GM19023 (cell line): ENCODE measurements around the gene ABHD6.
"Not testable (repeated sequence)": the region's sequence is repeated elsewhere in the genome, so short reads cannot be mapped to it uniquely, and the experiment has no call there.

Experiments used
- ATAC-seq: cut with Tn5 transposase; IDR thresholded peaks from one replicate; pipeline ENCODE4 v1.9.1; 2021; ENCODE audit warnings: mild to moderate bottlenecking, moderate library complexity; ENCODE audit not compliant: unreplicated experiment

The ABHD6 gene

DNA sequence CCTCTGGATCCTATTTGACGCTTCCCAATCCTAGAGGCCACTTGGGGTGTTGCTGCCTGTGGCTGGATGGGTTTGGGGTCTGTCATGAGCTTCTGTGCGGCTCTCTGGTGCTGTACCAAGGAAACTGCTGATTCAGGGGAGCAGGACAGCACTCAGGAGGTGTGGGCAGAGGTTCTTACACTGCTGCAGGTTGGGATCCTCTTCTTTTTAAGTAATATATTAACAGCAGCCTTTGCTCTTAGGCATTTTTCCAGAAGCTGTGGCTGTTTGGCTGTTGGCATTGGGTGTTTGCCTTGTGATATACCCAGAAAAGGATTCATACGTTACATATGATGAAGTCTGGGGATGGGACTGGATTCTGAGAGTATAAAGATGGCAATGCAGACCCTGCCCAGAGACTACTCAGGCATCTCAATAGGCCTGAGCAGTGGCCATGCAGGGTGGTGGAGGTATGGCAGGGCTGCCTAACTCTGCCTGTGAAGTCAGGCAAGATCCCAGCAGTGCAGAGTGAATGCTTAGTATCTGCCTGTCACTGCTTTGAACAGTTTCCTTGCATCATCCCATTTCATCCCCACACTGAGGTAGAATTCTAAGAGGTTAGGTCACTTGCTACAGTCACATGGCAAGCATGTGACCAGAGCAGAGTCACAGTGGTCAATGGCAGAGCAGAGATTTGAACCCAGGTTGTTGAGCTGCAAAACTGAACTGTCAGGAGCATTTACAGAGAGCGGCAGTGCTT is 3.9 kb downstream of the ABHD6 start:
- no peak for ATAC-seq

DNA sequence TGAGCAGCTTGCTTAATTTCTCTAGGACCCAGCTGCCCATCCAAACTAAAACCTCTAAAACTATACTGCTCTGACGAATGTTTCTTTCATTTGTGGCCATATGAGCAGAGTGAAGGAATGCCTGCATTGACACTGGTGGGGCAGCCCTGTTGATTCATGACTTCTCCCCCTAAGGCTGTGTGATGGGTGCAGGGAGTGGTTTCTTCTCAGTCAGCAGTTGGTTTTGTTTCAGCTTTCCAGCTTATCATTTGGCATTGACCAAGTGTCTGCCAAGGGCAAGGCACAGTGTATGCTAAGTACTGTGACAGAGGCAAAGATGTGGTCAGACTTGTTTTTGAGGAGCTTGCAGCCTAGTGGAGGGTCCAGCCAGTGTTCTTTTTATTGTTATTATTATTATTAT is 4.7 kb downstream of the ABHD6 start:
- no peak for ATAC-seq

DNA sequence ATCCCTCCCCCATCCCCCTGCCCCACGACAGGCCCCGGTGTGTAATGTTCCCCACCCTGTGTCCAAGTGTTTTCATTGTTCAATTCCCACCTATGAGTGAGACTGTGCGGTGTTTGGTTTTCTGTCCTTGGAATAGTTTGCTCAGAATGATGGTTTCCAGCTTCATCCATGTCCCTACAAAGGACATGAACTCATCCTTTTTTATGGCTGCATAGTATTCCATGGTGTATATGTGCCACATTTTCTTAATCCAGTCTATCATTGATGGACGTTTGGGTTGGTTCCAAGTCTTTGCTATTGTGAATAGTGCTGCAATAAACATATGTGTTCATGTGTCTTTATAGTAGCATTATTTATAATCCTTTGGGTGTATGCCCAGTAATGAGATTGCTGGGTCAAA is 5.3 kb downstream of the ABHD6 start:
- not testable (repeated sequence) for ATAC-seq

DNA sequence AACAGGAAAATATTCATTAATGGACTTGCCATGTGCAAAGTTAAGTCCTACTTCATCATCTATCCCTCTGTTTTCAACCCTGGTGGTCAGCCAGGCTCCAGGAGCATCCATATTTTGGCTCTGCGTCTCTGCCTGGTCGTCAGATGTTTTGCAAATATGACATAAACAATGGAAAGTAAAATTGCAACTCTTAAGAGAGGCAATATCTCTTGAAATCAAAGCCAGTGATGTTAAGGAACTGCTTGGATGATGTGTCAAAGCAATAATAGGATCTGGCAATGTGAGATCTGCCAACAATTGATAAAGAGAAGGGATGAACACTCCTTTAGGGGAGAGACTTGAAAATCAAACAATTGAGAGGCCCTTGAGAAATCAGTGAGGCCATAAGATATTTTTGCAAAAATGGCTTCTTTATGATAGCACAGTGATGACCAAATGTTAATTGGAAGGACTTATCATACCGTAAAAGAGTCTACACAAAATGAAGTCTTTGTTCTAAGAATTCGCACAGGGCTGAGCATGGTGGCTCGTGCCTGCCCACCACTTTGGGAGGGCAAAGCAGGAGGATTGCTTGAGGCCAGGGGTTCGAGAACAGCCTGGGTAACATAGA is 6.5 kb downstream of the ABHD6 start:
- no peak for ATAC-seq

DNA sequence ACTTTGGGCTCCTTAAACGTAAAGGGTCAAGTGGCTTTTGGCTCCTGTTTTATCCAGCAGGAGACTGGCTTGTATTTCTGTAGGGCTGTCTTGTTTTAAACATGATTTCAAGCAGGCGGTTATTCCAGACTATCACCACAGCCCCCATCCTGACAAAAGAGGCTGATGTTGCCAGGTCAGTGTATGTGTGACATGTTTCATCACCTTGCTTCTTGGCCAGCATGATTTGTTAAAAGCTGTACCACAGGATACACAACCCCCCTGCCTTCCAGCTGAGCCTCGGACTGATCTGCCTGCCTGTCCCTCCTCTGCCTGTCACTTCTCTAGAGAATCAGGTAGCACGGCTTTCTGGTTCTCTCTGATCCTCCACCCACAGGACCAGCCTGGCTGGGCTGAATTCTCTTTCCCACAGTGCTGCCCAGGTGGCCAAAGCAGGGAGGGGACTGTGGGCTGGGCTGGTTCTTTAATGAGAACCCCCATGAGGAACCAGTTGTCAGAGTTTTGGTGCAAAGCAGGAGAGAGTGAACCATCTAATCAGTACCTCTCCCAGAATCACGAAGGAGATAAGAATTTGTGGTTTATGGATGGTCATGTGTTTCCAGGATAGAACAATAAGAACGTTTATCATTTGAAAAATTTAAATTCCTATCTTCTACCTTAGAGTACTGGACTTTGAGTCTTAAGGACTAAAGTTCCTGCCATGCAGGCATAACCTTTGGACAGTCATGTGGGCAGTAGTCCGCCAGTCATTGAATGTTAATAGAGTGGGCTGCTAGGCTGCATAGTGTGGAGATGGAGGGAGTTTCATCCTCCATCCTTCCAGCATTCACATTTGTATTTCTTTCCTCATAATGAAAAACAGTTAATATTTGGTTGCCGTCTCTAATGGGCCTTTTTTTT is 8.8 kb downstream of the ABHD6 start:
- ATAC-seq, result no peak

DNA sequence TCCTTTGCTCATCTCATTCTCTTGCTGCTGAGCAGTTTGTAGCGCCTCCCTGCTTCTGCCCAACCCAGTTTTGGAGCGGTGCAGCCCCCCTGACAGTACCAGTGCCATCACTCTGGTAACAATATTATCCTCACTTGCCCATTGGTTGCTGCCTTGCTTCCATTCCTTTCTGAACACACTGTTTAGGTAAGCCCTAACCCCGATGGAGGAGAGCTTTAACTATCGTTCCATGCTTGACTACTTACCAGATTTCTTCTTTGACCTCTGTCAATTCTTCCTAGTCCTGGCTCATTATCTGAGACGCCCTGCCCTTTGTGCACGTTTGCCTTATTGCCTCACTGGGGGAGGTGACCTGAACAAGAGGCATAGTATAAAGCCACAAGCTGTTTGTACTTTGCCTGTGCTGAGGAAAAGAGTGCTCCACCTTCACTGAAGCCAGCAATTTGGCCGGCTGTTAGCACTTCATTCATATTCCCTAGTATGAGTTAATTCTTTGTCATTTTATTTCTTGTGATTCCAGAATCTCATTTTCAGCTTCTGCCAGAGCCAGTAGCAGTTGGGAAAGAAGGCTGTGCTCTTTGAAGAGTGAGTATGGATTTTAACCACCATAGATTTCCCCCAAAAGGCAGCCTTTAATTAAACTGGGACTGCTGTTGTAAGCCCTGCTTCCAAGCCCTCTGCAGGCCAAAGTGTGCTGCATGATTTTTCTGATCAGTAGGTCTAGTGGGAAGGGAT is 11.9 kb downstream of the ABHD6 start:
- ATAC-seq, result no peak

DNA sequence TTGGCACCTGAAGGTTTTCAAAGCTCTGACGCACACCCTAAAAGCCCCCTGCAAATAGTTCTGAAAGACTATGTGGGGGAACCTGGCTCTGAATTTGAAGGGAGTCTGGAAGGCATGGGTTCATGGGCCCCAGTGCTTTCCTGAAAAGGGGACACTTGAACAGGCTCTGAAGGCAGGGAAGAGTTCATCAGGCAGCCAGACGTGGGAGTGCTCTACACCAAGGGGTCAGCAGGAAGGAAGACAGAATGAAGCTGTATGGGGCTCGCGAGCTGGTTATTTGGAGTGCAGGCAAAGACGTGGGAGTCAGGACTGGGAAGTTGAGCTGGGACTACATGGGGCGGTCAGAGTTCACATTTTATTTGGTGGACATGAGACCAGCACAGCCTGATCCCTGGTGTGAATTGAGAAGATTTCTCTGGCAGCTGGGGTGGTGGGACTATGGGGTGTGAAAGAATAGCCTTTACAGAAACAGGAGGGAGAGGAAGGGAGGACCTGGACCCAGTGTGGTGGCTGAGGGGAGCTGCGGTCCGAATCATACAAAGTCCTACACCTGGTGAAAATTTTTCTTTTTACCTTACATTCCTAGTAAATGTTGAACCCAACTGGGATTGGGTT is 12.6 kb downstream of the ABHD6 start:
- no peak for ATAC-seq

DNA sequence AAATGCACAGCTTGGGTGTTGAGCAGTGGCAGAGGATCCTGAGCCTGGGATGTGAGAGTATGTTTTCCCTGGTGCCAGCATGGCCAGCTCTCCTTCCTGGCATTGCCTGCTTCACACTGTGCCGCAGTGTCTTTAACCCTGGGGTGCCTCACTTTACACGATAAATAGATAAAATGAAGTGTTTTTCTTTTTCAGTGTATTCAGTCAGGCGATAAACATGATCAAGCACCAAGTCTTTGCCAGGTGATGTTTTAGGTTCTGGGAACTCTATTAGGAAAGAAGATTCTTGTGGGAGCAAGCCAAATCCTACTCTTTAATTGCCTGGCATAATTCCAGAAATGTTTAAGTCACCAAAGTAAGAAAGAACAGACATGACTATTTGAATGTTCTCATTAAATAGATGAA is 14.0 kb downstream of the ABHD6 start:
- no peak for ATAC-seq

DNA sequence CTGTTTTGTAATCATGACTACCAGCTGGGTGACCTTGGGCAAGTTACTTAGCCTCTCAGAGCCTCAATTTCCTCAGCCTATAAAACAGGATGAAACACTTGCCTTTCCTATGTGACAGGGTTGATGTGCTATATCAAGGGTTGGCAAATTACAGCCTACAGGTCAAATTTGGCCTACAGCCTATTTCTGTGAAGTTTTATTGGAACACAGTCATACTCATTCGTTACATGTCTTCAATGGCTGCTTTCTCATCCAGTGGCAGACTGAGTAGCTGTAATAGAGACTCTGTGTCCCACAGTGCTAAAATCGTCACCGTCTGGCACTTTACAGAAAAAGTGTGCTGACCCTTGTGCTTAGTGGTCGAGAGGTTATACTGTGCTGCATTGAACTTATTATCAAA is 16.6 kb downstream of the ABHD6 start:
- ATAC-seq, result no peak

DNA sequence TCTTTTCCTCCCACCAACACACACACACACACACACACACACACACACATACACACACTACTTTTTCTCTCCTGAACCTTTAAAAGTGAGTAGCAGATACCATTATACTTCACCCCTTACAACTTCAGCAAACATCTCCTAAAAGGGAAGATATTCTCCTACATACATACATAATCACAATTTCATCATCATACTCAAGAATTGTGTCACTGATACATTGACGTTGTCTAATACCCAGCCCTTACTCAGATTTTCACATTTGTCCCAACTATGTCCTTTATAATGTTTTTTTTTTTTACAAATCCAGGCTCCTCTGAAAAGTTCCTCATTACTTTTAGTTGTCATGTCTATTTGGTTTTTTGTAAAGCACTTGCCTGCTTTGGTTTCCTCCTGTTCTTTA is 18.5 kb downstream of the ABHD6 start:
- no peak for ATAC-seq

DNA sequence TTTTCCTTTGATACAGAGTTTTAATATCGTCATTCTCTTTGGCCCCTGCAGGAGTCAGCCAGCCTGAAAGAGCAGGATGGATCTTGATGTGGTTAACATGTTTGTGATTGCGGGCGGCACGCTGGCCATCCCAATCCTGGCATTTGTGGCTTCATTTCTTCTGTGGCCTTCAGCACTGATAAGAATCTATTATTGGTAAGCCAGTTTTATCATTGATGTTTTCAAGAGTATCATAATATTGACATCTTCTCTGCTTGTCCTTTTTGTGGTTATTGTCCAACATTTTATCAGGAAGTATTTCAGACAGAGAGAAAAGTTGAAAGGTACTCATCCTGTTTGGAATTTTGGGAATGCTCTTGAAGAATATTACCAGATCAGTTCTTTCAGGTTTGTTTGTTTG is 18.9 kb downstream of the ABHD6 start:
- no peak for ATAC-seq

DNA sequence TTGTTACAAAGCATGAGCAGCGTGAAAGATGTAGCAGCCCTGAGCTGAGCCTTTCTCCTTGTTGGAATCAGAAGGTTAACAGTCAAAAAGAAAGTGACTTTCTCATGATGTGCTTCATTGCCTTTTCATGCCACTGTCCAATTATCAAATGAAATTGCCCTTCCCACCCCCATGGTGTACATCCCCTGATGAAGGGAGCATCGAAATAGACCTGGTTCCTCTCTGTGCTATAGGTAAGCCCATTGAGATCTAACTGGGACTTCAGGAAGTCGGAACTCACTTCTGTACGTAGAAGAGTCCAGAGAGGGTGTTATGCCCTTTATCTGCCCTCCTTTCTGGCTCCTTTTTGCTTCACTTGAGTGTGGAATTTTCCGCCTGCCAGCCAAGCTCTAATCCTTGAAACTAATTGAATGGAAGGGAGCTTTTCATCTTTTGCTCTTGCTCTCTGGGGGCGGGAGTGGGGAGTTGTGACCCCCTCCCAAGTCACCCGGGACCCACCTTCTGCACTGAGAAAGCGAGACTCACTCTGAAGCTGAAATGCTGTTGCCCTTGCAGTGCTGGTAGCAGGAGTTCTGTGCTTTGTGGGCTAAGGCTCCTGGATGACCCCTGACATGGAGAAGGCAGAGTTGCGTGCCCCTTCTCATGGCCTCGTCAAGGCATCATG is 20.9 kb downstream of the ABHD6 start:
- no peak for ATAC-seq

DNA sequence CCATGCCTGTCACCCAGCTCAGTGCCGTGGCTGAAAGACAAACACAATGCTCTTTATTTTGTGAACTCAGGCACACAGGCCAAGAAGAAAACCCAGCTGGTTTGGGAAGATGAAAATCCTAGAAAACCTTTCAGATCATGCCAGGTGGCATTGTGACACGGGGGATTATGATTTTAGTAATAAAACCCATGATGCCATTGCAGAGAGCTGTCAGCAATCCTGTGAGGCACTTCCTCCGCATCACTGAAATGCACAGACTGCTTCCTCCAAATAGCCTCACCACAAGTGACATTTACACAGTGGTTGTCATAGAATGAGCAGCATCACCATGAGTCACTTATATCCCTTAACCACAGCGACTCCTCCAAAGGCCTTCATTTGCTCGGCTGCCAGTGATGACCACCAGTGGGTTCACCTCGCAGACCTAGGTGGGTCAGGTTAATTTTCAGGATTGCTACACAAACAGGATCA is 22.7 kb downstream of the ABHD6 start:
- ATAC-seq, result no peak

DNA sequence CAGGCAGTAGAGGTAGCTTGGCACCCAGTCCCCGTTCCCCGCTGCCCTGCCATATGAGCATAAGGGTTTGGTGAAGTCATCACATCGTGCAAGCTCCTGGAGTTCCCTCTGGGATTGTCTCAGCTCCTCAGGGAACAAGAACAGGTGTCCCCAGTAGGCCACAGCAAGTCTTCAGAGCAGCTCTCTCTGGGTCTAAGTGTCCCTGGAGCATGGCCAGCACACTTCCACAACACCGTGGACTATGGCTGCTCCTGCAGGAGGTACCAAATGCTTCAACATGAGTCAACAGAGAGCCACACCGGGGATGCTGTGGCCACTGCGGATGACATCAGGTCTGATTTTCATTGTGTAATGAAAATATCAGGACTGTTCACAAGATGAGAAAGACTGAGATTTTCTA is 23.1 kb downstream of the ABHD6 start:
- no peak for ATAC-seq

DNA sequence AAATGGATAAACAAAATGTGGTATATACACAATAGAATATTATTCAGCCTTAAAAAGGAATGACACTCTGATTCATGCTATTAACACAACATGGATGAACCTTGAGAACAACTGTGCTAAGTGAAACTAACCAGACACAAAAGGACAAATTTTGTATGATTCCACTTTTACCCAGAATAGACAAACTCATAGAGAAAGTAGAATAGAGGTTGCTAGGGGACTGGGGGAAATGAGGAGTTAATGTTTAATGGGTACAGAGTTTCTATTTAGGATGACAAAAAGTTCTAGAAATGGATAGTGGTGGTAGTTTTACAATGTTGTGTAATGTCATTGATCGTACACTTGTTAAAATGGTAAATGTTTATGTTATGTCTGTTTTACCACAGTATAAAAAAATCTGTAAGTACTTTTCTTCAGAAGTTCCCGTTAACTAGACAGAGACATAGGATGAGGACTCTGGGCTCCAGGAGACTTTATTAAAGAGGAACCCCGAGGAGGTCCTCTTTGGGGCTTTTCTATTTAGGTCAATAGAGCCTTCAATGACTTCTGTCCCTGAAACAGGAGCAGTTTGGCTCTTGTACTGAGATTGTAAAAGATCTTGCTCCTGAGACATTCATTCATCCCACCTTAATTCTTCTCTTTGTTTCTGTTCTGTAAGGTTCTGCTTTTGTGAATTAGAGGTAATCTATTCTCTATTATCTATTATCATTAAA is 24.5 kb downstream of the ABHD6 start:
- ATAC-seq, result peak; percentile 71

DNA sequence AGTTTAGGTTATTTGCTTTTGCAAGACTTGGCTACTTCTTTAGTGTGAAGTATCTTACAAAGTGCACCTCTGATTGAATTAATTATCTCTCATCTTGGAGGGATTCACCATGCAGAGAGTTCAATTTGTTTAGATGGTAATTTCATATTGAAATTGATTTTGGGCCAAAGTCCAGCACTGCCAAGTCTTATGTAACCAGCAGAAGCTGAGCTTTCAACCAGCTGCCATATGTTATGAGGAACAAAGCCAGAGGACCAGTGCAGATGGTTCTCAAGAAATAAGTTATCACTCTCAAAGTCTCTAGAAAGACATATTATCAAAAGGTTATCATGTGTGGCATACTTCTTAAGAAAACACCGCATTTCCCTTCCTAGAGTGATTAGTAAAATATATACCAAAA is 29.0 kb downstream of the ABHD6 start:
- ATAC-seq, result no peak

DNA sequence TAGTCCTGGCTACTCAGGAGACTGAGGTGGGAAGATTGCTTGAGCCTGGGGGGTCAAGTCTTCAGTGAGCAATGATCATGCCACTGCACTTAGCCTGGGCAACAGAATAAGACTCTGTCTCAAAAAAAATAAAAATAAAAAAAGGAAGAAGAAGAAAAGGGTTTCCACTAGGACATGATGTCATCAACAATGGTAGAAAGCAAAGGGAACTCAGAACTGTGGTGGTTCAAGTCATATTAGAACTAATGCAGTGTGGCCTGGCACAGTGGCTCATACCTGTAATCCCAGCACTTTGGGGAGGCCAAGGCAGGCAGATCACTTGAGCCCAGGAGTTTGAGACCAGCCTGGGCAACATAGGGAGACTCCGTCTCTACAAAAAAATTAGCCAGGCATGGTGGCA is 30.0 kb downstream of the ABHD6 start:
- ATAC-seq, result not testable (repeated sequence)

DNA sequence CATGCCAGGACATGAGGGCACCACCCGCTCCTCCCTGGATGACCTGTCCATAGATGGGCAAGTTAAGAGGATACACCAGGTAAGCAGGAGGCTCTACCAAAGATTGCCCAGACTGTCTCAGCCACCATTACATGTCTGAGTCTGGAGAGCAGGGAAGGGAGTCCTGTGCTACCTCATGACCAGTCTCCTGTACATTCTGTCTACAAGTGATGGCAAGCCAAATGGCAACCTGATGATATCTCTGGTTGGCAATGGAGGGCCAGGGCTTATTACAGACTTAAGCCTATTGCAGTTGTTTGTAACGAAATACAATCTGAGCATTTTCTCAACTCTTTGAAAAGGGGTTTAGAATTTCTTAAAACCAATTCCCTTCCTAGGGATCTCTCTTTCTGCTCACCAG is 31.8 kb downstream of the ABHD6 start:
- ATAC-seq, result no peak

DNA sequence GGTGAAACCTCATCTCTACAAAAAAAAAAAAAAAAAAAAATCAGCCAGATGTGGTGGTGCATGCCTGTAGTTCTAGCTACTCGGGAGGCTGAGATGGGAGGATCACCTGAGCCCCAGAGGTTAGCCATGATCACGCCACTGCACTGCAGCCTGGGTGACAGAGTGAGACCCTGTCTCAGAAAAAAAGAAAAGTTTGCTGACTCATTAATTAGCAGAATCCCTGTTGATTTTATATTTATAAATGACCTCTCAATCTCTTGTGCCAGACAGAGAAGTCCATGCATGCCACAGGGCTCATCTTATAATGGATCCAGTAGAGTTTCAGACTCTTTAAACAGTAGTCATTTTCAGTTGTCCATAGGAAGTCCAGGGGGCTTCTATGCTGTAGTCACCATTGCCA is 32.9 kb downstream of the ABHD6 start:
- no peak for ATAC-seq
